HG03060 (cell line): ENCODE results near the gene IGFBP6.
A peak's percentile ranks its signal among the peaks of the same experiment; 100 is the strongest.

ENCODE experiments used
- ATAC-seq: cut with Tn5 transposase; IDR thresholded peaks from one replicate; pipeline ENCODE4 v1.9.1; 2021; ENCODE audit warnings: low read depth, moderate number of reproducible peaks; ENCODE audit not compliant: unreplicated experiment

Gene IGFBP6, protein sequence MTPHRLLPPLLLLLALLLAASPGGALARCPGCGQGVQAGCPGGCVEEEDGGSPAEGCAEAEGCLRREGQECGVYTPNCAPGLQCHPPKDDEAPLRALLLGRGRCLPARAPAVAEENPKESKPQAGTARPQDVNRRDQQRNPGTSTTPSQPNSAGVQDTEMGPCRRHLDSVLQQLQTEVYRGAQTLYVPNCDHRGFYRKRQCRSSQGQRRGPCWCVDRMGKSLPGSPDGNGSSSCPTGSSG

DNA sequence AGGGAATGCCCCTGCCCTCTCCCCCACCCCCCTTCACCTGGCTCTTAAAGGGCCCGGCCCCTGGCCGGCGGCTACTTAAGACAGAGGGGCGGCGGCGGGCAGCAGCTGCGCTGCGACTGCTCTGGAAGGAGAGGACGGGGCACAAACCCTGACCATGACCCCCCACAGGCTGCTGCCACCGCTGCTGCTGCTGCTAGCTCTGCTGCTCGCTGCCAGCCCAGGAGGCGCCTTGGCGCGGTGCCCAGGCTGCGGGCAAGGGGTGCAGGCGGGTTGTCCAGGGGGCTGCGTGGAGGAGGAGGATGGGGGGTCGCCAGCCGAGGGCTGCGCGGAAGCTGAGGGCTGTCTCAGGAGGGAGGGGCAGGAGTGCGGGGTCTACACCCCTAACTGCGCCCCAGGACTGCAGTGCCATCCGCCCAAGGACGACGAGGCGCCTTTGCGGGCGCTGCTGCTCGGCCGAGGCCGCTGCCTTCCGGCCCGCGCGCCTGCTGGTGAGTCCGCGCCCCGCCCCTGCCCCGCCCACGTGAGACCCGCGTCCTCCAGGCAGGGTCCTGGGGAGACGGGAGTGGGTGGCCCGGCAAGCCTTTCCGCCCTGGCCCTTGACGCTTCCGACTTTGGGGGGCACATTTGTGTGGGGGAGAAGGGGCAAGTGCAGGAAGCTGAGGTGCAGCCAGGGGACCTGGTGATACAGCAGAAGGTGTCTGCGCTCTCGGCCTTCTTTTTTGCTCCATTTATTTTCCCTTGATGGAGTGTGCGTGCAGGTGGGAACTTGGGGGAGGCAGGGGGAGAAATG, at the start of gene IGFBP6:
TSS of gene IGFBP6 (plus strand) at position 104 of the 790 bp plus-strand sequence. CDS start at position 155, 51 bp downstream.
- no peak for ATAC-seq

DNA sequence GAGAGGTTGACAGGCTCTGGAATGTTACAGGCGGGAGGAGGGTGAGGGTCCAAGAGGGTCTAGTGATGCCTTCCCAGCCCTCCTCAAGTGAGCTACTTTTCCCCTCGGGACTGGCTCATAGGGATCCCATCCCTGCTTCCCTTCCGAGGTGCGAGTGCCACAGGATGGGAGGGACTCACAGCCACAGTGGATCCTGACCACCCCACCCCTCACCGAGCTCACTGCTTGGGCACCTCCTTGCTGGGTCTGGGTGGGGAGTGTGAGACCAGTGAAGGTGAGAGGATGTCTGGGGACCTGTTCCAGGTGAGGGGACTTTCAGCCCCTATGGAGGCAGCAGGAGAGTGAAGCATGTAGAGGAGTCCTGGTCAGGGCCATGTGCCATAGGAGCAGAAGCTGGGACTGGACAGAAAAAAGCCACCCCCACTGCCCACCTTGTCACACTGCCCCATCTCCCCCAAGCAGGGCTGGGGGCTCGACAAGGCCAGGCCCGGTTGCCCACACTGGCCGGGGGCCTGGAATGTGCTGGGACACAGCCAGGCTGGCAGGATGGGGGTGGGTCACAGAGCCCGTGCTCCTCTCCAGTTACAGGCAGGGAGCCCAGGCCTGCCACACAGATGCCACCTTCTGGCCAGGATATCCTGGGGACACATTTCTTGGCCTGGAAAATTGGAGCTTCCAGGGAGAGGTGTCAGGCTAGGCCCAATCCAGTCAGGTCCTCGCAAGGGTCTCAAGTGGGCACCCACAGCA, 49.3 kb upstream of the IGFBP6 start:
- no peak for ATAC-seq

DNA sequence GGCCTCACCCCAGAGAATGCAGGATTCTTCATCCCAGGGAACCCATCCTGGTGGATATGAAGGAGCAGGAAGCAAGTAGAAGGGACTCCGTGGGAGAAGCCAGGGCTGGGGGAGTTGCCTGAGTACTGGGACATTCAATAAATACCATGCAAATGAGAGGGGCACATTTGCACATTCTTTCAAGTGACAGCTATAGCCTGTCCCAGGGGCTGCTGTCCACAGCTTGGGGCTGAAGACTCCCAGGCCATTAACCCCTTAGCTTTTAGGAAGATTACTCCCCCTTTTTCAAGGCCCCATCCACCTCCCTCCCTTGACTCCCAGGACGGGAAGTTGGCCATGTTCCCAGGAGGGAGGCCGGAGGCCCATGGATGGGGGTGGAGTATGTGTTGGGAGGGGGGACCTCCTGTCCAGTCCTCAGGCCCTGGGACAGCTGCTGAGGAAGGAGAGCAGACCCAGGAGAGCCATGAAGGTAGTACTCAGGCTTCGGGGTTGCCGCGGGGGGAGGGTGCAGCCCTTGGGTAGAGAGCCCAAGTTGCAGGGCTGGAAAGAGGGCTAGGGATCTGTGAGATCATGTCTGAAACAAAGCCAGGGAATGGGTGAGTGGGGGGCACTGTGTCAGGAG, 48.6 kb upstream of the IGFBP6 start:
- ATAC-seq = no peak

DNA sequence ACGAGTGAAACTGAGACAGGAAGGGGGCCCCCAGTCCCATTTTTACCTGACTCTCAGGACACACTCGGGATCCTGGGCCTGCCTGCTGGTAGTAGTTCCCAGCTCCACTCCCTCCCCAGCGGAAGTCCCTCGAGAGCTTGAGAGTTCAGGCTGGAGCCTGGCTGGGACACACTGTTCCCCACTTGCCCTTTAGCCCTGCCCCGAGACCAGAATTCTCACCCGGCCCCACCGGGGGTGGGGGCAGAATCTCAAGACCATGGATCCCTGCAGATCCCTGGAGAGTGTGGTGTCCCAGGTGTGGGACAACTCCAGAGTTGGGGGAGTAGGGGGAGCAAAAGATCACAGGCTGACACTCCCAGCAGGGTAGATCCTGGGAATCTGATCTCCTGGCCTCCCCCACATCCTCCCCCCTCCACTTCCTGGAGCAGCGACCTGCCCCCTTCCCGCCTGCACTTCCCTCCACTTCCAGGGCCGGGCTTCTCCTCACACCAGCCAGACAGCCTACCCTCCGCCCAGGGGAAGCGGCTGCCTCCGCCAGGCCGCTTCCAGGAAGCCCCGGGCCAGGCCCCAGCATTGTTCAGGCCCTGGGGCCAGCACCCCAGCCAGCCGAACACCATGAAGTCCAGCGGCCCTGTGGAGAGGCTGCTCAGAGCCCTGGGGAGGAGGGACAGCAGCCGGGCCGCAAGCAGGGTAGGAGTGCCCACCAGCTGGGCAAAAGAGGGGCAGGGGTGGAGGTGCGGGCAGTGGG, 47.7 kb upstream of the IGFBP6 start, which contains the start of gene TNS2:
TSS of gene TNS2 (plus strand) at position 495 of the 748 bp plus-strand sequence. CDS start at position 616, 121 bp downstream.
- no peak for ATAC-seq

DNA sequence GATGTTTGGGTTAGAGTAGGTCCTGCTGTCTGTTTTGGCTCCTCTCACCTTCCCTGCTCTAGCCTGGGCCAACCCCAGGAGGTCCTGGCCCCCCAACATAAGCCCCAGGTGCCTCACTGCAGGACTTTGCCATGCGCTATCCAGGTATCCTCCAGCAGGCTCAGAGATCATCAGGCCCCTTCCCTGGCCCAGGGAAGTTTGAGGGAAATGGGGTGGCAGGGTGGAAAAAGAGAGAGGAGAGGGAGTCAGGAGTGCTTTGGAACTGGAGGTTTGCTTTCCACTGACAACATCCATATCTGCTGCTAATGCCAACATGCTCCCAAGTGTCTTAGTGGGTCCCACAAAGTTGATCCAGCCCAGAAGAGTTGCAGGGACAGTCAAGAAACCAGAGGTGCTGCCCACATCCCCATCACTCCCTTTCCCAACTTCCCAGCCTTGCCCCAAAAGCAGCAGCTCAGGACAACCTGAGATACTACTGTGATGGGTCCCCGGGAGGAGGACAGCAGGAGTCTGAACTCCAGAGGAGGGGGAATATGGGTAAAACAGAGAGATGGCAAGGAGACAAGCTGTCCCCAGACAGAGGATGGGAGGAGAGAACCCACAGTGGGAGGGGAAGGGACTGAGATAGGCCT, 46.9 kb upstream of the IGFBP6 start:
- no peak for ATAC-seq

DNA sequence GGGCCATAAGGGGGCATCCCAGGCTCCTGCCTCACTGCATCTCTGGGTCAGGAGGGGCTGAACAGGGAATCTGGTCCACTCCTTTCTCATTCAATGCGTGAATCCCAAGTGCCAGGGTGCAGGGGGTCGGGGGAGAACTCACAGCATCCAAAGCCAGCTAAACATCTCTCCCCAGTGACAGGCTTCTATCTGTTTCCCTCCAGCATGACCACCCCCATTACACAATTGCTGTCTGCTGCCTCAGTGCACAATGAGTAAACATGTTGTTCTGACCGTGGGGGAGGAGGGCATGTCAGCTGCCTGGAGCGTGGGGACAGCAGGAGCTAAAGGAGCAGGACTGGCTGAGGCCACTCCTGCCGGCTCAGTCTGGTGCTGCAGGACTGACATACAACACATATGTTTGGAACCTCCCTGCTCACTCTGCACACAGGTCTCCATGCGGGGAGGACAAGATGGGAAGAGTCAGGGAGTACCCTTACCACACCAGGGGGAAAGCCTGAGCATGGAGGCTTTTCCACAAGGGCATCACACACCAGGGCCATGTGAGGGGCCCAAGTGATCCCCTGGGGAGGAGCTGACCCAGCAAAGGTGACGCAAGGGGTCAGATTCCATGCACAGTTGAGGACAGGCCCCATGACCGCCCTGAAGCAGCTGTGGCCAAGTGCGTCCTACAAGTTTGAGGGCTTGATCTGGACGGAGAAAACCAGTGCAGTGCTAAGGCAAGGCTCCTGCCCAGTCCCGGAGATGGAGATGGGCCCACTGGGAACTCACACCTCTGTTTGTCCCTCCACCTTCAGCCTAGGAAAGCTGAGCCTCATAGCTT, 46.2 kb upstream of the IGFBP6 start:
- no peak for ATAC-seq

DNA sequence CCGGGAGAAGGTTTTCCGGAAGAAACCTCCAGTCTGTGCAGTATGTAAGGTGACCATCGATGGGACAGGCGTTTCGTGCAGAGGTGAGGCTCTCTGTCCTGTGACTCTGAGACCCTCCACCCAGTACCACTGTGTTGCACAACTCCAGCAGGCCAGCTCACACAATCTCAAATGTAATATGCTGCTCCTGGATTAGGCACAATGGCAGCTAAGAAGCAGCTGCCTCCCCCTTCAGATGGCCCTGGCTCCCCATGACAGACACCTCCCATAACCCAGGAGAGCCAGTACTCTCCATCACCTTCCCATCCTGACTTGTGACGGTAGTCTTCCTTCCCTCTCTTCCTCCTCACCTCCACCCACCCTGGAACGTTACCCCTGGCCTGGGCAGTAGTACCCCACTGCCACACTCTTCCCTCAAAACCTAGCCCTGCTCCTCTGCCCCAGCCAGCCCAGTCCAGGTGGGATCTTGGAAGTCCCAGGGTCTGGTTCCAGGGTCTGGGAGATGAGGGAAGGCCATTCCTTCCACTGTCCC, 45.5 kb upstream of the IGFBP6 start:
- no peak for ATAC-seq

DNA sequence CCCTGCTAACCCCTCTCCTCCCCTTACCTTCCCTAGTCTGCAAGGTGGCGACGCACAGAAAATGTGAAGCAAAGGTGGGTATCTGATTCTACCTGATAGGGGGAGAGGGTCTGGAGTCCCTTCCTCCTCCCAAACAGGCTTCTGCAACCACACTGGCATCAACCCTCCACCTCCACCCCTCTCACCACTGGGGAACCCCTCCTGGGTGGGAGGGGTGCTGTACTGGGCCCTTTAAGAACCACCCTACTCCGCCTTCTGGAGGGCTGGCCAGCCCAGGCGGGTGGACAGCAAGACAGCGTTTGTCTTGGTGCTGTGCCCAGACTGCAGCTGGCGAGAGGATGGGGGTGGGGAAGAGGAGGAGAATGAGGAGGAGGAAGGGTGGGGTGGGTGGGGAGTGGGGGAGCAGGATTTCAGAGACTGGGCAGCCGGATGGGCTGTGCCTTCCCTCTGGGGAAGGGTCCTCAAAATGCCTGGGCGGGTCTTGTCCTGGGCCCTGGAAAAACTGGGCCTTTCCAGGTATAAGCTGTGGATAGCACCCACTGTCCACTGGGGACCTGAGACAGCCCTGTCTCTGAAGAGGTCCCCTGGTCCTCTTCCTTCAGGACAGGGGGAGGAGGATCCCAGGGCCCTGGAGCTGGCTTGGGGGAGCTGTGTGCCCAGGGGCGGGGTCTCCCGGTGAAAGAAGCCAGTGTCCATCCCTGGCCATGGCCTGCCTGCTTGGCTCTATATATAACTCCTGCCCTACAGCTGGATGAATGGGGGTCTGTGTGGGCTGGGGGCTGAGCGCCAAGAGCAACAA, 44.8 kb upstream of the IGFBP6 start:
- no peak for ATAC-seq

DNA sequence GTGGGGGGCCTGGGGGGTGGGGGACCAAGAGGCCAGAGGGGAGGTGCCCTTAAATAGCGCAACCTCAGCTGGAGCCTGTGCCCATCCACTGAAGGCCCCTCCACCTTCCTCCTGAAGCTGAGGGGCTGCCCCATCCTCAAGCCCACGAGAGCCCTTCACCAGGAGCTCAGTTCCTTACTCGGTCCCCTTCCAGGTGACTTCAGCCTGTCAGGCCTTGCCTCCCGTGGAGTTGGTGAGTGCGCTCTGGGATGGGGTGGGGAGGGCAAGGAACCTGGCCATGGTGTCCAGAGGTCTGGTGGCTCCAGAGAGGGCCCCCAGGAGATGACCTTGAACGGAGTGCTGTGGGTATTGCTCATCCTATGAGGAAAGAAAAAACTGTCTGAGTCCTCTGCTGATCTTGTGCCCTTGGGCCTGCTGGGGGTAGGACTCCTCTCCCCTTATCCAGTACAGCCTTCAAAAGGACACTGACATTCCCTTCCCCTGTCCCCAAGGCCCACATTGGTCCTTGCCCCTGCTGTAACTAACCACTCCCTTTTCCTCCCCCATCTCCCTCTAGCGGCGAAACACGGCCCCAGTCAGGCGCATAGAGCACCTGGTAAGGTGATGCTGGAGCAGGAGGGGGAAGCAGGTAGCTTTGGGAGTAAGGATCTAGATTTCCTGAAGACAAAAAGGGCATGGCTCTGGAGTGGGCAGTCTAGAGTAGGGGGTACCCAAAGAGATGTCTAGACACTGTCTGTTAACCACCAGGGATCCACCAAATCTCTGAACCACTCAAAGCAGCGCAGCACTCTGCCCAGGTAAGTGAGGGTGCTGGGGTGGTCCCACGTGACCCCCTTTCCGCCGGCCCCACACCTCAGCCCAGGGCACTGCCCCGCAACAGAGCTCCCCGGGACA, 44.0 kb upstream of the IGFBP6 start:
- ATAC-seq = no peak

DNA sequence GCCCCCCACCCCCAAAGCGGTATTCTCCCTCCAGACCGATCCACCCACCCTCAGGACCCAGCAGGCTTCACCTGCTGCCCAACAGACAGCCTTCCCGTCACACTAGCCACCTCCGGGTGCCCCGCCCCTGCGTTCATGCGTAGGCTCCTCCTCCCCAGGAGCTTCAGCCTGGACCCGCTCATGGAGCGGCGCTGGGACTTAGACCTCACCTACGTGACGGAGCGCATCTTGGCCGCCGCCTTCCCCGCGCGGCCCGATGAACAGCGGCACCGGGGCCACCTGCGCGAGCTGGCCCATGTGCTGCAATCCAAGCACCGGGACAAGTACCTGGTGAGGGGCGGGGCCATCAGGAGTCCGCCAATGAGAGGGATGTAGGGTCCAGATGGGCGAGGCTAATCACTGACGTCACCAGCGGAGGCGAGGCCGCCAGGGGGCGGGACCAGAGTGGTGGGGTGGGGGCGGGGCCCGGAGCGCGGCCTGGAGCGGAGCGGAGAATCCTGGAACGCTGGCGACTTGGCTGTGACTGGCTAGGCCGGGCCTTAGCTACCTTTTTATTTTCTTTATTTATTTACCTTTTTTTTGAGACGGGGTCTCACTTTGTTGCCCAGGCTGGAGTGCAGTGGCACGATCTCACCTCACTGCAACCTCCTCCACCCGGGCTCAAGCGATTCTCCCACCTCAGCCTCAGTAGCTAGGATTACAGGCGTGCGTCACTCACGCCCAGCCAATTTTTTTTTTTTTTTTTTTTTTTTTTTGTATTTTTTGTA, 43.2 kb upstream of the IGFBP6 start:
- ATAC-seq = peak; percentile 59

DNA sequence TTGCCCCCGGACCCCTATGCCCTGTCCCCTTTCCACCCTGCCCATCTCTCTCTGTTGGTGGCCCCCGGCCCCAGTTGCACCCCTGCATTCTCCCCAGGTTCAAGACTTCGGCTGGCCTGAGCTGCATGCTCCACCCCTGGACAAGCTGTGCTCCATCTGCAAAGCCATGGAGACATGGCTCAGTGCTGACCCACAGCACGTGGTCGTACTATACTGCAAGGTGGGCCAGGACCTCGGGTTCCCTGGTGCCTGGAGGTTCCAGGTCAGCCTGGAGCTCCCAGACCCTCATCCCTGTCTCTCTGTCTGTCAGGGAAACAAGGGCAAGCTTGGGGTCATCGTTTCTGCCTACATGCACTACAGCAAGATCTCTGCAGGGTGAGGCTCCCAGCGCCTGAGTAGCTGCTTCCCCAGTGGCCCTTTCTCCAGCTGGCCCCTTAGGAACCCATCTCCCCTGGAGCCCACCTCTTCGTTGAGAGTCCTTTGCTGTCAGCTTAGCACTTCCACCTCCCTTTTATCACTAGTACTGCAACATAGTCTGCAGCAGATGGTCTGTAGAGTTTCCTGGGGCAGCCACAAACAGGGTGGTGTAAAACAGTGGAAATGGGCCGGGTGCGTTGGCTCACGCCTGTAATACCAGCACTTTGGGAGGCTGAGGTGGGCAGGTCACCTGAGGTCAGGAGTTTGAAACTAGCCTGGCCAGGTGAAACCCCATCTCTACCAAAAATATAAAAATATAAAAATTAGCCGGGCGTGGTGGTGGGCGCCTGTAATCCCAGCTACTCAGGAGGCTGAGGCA, 41.8 kb upstream of the IGFBP6 start:
- no peak for ATAC-seq

DNA sequence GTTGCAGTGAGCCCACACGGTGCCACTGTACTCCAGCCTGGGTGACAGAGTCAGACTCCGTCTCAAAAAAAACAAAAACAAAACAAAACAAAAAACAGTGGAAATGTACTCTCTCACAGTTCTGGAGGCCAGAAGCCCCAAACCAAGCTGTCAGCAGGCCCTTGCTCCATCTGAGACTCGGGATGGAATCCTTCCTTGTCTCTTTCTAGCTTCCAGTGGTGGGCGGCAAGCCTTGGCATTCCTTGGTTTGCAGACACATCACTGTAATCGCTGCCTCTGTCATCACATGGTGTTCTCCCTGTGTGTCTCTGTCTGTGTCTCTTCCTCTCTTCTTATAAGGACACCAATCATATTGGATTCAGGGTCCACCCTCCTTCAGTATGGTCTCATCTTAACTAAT, 41.2 kb upstream of the IGFBP6 start:
- ATAC-seq = no peak

DNA sequence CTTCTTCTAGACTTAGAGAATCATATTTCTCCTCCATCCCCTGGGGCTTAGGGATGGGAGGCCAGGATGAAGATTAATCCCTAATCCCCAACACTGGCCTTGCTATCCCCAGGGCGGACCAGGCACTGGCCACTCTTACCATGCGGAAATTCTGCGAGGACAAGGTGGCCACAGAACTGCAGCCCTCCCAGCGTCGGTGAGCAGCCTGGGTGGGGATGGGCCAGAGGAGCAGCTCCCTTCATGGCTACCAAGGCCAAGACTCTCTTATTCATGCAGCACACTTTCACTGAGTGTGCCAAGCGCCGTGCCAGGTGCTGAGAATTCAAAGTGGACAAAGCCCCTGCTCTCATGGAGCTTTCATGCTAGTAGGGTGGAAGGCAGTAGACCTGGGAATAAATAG, 40.6 kb upstream of the IGFBP6 start:
- no peak for ATAC-seq

DNA sequence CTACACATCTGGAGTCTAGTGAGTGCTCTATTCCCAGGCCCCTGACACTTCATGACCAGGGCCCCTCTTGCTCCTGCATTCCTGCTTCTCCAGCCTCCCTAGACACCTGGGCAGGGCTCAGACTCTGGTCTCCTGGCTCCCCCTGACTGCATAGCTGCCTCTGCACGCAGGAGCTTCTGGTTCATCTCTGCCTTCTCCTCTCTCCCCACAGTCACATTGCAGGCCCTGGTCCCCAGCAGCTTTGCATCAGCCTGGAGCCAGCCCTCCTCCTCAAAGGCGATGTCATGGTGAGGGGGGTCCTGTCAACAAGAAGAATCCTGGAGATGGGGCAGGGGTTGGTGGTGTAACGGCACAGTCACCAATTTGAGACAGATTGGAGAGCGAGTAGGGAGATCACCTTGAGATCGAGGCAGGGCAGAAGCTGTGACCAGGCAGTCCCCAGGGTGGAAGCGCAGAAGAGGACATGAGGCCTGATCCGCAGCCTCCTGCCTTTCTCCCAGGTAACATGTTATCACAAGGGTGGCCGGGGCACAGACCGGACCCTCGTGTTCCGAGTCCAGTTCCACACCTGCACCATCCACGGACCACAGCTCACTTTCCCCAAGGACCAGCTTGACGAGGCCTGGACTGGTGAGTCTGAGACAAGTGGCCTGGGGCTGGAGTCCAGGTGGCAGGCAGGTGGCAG, 39.5 kb upstream of the IGFBP6 start:
- no peak for ATAC-seq
